Esophagus squamous epithelium (tissue), 5 donors: ENCODE measurements around the gene UNC13C. TPM values are rescaled to one million over a fixed set of nuclear protein-coding genes. Genes with fewer than 3 reads are reported as not detected.

ENCODE experiments used
- DNase-seq: peaks from one replicate; lab custom pipeline; 2025; lab: John Stamatoyannopoulos, UW
- H3K27ac ChIP-seq, 4 donors: fragments of 200-600 bp; sonication (generic); one replicate each; pipeline ENCODE4 v1.5.1; 2016 to 2019; ENCODE audit warnings: mild to moderate bottlenecking in 1 of 4
- H3K27me3 ChIP-seq, 4 donors: fragments of 200-600 bp; sonication (generic); 1 replicate in 3 of 4; 2 replicates in 1 of 4; pipeline versions ENCODE4 v1.5.1 to v1.6.0; 2017 to 2021; ENCODE audit warnings: antibody characterized with exemption in 1 of 4
- H3K36me3 ChIP-seq, 3 donors: fragments of 200-600 bp; sonication (generic); one replicate each; pipeline ENCODE4 v1.5.1; 2016 to 2019
- H3K4me1 ChIP-seq, 3 donors: fragments of 200-600 bp; sonication (generic); one replicate each; pipeline ENCODE4 v1.5.1; 2017 to 2019
- H3K4me3 ChIP-seq, 4 donors: fragments of 200-600 bp; sonication (generic); 1 replicate in 3 of 4; 2 replicates in 1 of 4; pipeline ENCODE4 v1.5.1; 2016 to 2019; ENCODE audit warnings: mild to moderate bottlenecking in 2 of 4, moderate library complexity in 1 of 4
- H3K9me3 ChIP-seq, 3 donors: fragments of 200-600 bp; sonication (generic); one replicate each; pipeline ENCODE4 v1.5.1; 2016 to 2019
- CTCF ChIP-seq, 6 experiments: fragments of 450-650 bp in 4 of 6; fragments of 200-600 bp in 2 of 6; sonication (generic) in 2 of 6; IDR thresholded peaks; one replicate each; pipeline ENCODE4 v1.5.1; 2016 to 2019; ENCODE audit warnings: antibody characterized with exemption in 6 of 6, mild to moderate bottlenecking in 4 of 6, moderate library complexity in 4 of 6
- POLR2A ChIP-seq, 4 donors: fragments of 450-650 bp; IDR thresholded peaks; one replicate each; pipeline ENCODE4 v1.6.1; 2017; ENCODE audit warnings: antibody characterized with exemption in 4 of 4, mild to moderate bottlenecking in 4 of 4, moderate library complexity in 3 of 4
- WGBS, 2 donors: methylation state at CpG; one replicate each; pipeline ENCODE4 v1.1.5; 2018; 5-methylcytosine and 5-hydroxymethylcytosine counted together
- intact Hi-C: fragments of 100-400 bp; cut with DNase I; formaldehyde crosslinking; loops from one replicate; pipeline ENCODE4 v1.15.0; 2022
- total RNA-seq, 4 donors: library from RNA; depleted of rRNA; stranded (reverse); fragments of >200 nt; gene quantifications; one replicate each; pipeline ENCODE4 v1.1.0, GENCODE V29; 2016
- donor health status: DM: yes; HTN: yes; CAD: no.

UNC13C gene
- total RNA-seq, 4 donors from 2014 or later = 0.18 to 0.19 TPM; not detected in 2

DNA sequence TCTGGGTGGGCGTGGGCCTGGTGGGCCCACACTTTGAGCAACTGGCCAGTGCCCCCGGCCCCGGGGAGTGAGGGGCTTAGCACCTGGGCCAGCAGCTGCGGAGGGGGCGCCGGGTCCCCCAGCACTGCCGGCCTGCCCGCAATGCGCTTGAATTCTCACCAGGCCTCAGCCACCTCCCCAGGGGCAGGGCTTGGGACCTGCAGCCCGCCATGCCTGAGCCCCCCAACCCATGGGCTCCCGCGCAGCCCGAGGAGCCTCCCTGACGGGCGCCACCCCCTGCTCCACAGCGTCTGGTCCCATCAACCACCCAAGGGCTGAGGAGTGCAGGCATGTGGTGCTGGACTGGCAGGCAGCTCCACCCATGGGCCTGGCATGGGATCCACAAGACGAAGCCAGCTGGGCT lies 484.3 kb downstream of the UNC13C start:
- Histone ChIP-seq H3K27ac (no peak overlapping the region), H3K4me3 (no peak overlapping the region), H3K27me3 (no peaks in the 10 kb centered on the region), H3K9me3 (peaks cover 0 to 22% (median 4%) of the 10 kb centered on the region in 3 donors), H3K36me3 (no peaks in the 10 kb centered on the region), H3K4me1 (no peaks in the 10 kb centered on the region)
- intact Hi-C loops = no loop called here
- DNase-seq = no peak
- no peak for TF ChIP-seq POLR2A (IDR thresholded peaks at IDR 0.05)
- TF ChIP-seq CTCF (IDR thresholded peaks at IDR 0.05) = no peak
- WGBS, 2 donors = no CpG with 5 or more reads among the region's 17 CpGs

GRCh38 chr15:54481819-54482218 lies 503.6 kb downstream of the UNC13C start:
- 59% methylated on average over 3 of the region's 3 CpGs; no CpG with 5 or more reads in 1 of the 2 donors for WGBS, 2 donors
- no peak for DNase-seq
- Histone ChIP-seq H3K27ac (no peak overlapping the region), H3K9me3 (peaks cover 0 to 9% (median 0%) of the 10 kb centered on the region in 3 donors), H3K36me3 (no peaks in the 10 kb centered on the region), H3K4me1 (no peaks in the 10 kb centered on the region), H3K27me3 (no peaks in the 10 kb centered on the region), H3K4me3 (no peak overlapping the region)
- intact Hi-C loops = no loop called here
- TF ChIP-seq POLR2A (IDR thresholded peaks at IDR 0.05) = no peak
- TF ChIP-seq CTCF (IDR thresholded peaks at IDR 0.05) = no peak

DNA sequence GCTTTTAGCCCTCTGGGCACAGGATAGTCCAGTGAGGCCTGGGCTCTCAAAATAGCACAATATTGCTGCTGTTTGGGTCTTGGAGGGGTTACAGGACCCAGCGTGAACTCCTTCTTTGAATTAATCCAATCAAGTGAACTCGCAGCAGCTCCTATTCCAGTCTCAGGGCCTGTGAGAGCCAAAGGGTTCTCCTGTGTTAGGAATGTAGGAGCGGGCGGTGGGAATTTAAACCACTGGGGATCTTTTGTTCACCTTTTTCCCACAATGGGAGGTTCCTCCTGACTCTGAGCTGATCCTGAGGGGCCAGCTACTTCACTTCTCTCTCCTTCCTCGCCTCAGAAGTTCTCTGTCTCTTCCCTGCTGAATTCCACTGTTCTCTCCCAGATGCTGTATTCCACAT lies 504.0 kb downstream of the UNC13C start:
- H3K9me3 ChIP-seq = peaks cover 0 to 9% (median 0%) of the 10 kb centered on the region in 3 donors
- WGBS, 2 donors = 68 to 74% methylated on average over 5 of the region's 5 CpGs
- H3K4me3 ChIP-seq = no peak overlapping the region
- TF ChIP-seq POLR2A (IDR thresholded peaks at IDR 0.05) (no peak), CTCF (IDR thresholded peaks at IDR 0.05) (no peak)
- H3K4me1 ChIP-seq = no peaks in the 10 kb centered on the region
- intact Hi-C loops = no loop called here
- H3K27ac ChIP-seq = no peak overlapping the region
- no peaks in the 10 kb centered on the region for H3K27me3 ChIP-seq
- H3K36me3 ChIP-seq = no peaks in the 10 kb centered on the region
- no peak for DNase-seq

DNA sequence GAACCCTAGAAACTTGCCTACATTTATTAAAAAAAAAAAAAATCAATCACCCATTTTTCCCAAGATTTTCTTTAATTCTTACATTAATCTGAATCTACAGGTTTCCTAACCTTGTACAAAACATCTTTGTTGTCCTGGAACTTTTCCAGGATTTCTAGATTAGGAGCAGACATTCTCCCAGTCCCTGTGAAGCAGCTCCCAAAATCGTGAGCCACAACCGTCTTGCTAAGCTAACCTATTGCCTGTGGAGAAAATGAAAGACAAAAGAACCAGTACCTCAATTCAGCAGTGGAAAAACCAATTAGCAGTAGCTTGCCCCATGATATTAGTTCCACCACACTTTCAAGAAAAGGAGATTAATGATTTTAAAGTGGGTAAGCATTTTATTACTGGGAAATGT lies 522.1 kb downstream of the UNC13C start:
- no peaks in the 10 kb centered on the region for H3K4me1 ChIP-seq
- H3K4me3 ChIP-seq = no peak overlapping the region
- intact Hi-C loops = no loop called here
- H3K27ac ChIP-seq = no peak overlapping the region
- 44 to 83% methylated on average over 1 to 2 of the region's 2 CpGs for WGBS, 2 donors
- TF ChIP-seq CTCF (IDR thresholded peaks at IDR 0.05) (no peak), POLR2A (IDR thresholded peaks at IDR 0.05) (no peak)
- no peaks in the 10 kb centered on the region for H3K27me3 ChIP-seq
- H3K9me3 ChIP-seq = no peaks in the 10 kb centered on the region
- no peaks in the 10 kb centered on the region for H3K36me3 ChIP-seq
- DNase-seq = no peak

DNA sequence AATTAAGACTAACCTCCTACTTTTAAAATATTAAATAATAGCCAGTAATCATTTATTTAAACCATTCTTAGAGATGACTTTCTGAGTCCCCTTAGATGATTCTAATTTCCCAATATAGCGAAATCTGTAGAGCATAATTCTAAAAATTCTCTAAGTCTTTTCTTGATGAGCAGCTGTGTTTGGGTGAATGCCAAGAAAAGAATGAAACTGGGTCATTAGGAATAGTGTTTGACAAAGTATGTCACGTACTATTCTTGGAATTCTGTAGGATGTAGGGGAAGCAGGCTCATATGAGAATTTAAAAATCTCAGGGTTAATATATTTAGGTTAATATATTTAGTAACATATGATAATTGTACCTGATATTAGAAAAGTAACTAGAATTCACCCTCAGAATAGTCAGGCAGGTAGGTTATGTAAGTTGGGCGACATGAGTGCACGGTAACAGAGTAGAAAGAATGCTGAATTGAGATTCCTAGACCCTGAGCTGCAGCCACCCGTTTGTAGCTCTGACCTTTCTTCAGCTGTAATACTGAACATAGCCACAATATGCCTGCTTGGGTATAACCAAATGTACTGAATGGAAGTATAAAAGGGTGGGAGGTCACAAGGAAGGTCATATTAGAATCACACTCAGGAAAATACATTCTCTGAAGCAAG lies 524.3 kb downstream of the UNC13C start:
- no peaks in the 10 kb centered on the region for H3K27me3 ChIP-seq
- 34 to 46% methylated on average over 5 of the region's 5 CpGs for WGBS, 2 donors
- no peak for TF ChIP-seq CTCF (IDR thresholded peaks at IDR 0.05)
- no peak for TF ChIP-seq POLR2A (IDR thresholded peaks at IDR 0.05)
- H3K36me3 ChIP-seq = no peaks in the 10 kb centered on the region
- H3K9me3 ChIP-seq = no peaks in the 10 kb centered on the region
- H3K4me3 ChIP-seq = no peak overlapping the region
- no peak for DNase-seq
- no peaks in the 10 kb centered on the region for H3K4me1 ChIP-seq
- no peak overlapping the region for H3K27ac ChIP-seq
- intact Hi-C loops = no loop called here
